ENCODE data around the gene SPOCK1. TPM values are rescaled to one million over a fixed set of nuclear protein-coding genes. Genes with fewer than 3 reads are reported as not detected.
A peak's percentile ranks its signal among the peaks of the same experiment; 100 is the strongest.

The SPOCK1 gene
- polyA plus RNA-seq, 2 of the 4 experiments (the other 2 are of a cell fraction) = 28.9 to 40.8 TPM

DNA sequence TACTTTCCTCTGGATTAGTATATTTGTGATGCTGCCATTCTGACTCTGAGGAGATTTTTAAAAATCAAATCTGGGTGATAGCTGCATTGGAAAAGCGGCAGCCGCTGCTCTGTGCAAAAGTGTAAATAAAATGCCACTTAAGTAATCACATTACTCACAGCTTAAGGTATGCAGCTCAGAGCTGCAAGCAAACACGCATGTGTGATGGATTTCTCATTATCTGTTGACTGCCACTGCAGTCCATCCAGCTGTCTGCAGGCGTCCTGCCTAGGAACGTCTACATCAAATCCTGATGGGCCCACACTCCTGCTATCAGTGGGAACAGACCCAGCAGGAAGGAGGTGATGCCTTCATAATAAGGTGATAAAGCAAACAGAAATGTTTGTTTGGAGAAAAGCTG, 216.9 kb downstream of the SPOCK1 start:
- Histone ChIP-seq H3K4me1 (peaks cover 40% of the 10 kb centered on the region), H3K4me2 (peak overlapping the region; percentile 59), H3K4me3 (no peak overlapping the region), H3K9me3 (no peaks in the 10 kb centered on the region), H3K27ac (peak overlapping the region in 1 of 2 experiments; percentile 68; a peak in 5 of 6 replicates)
- FAIRE-seq = no peak
- no peak for TF ChIP-seq GATA3 (IDR thresholded peaks at IDR 0.05; ENCODE audit: borderline replicate concordance)
- no peak for TF ChIP-seq RCOR1 (IDR thresholded peaks at IDR 0.05; ENCODE audit: low read depth, low read length)
- TF ChIP-seq ZC3H11A (IDR thresholded peaks at IDR 0.05) = no peak
- TF ChIP-seq CEBPB (IDR thresholded peaks at IDR 0.05) = peak in 1 of 2 experiments; percentile 36; a peak in 1 of 4 replicates
- TF ChIP-seq BHLHE40 (IDR thresholded peaks at IDR 0.05; ENCODE audit: low read depth, low read length) = no peak
- no peak for TF ChIP-seq EHMT2 (IDR thresholded peaks at IDR 0.05; ENCODE audit: low read depth)
- TF ChIP-seq FOXS1 (CRISPR knock-in tag; IDR thresholded peaks at IDR 0.05) = no peak
- TF ChIP-seq HDAC2 (IDR thresholded peaks at IDR 0.05) = no peak
- no peak for TF ChIP-seq EP300 (IDR thresholded peaks at IDR 0.05)
- no peak for TF ChIP-seq CBX2 (IDR thresholded peaks at IDR 0.05; ENCODE audit: borderline replicate concordance, low read depth)
- TF ChIP-seq FOSL2 (IDR thresholded peaks at IDR 0.05) = no peak
- TF ChIP-seq FOSL2 (CRISPR knock-in tag; IDR thresholded peaks at IDR 0.05) = peak; percentile 38; the same call in 1 of the 2 replicates
- no peak for TF ChIP-seq HOXB13 (CRISPR knock-in tag; IDR thresholded peaks at IDR 0.05; ENCODE audit: low read depth)
- no peak for TF ChIP-seq JUN (IDR thresholded peaks at IDR 0.05)
- TF ChIP-seq, protein P1, sequence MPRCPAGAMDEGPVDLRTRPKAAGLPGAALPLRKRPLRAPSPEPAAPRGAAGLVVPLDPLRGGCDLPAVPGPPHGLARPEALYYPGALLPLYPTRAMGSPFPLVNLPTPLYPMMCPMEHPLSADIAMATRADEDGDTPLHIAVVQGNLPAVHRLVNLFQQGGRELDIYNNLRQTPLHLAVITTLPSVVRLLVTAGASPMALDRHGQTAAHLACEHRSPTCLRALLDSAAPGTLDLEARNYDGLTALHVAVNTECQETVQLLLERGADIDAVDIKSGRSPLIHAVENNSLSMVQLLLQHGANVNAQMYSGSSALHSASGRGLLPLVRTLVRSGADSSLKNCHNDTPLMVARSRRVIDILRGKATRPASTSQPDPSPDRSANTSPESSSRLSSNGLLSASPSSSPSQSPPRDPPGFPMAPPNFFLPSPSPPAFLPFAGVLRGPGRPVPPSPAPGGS (IDR thresholded peaks at IDR 0.05) = no peak
- no peak for TF ChIP-seq MAFK (IDR thresholded peaks at IDR 0.05; ENCODE audit: partially characterized antibody)
- TF ChIP-seq, protein P2, sequence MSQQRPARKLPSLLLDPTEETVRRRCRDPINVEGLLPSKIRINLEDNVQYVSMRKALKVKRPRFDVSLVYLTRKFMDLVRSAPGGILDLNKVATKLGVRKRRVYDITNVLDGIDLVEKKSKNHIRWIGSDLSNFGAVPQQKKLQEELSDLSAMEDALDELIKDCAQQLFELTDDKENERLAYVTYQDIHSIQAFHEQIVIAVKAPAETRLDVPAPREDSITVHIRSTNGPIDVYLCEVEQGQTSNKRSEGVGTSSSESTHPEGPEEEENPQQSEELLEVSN (IDR thresholded peaks at IDR 0.05; ENCODE audit: borderline replicate concordance, low read depth) = no peak
- WGBS (ENCODE audit: missing lambda C conversion rate) = 4% methylated on average over 5 of the region's 5 CpGs
- peak; percentile 57 to 61 for DNase-seq (ENCODE audit: low read depth in 1 of 2, low spot score in 1 of 2)
- ChIA-PET POLR2A (no interaction called here), CTCF (interaction anchor here (1.1 to 2.0 kb wide), 5 partner anchors 12 to 216 kb away, joined by 3 to 10 read pairs (median 7); partner anchors contain the start of gene SPOCK1)
- ATAC-seq = peak; percentile 87 to 92

DNA sequence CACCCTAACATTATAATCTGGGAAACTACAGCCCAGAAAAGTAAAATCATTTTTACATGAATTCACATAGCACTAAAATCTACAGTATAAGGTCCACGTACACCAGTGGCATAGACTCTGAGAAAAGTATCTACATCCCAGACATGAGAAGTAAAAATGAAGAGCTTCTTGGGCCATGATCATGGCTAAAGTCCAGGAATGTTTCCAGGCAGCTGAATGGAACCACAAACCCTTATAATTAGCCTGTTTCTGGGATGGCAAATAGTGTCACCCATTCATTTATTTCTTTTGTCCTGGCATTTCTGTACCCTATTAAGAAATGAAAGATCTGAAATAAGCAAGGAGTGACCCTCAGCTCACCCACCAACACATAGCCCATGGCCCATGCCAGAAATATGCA, 217.9 kb downstream of the SPOCK1 start:
- 40% methylated on average over 1 of the region's 1 CpG for WGBS (ENCODE audit: missing lambda C conversion rate)
- H3K4me3 ChIP-seq = no peak overlapping the region
- ChIA-PET POLR2A (no interaction called here), CTCF (interaction anchor here (1.1 to 2.0 kb wide), 2 partner anchors 13 to 217 kb away, joined by 3 to 7 read pairs; partner anchors contain the start of gene SPOCK1)
- peak overlapping the region; percentile 59 for H3K4me2 ChIP-seq
- no peak for FAIRE-seq
- DNase-seq (ENCODE audit: low read depth in 1 of 2, low spot score in 1 of 2) = no peak
- no peaks in the 10 kb centered on the region for H3K9me3 ChIP-seq
- ATAC-seq = no peak
- peaks cover 40% of the 10 kb centered on the region for H3K4me1 ChIP-seq
- TF ChIP-seq NPAS2 (CRISPR knock-in tag; IDR thresholded peaks at IDR 0.05; ENCODE audit: borderline replicate concordance) (no peak), ESRRA (IDR thresholded peaks at IDR 0.05; ENCODE audit: borderline replicate concordance, low read length) (no peak), MYC (IDR thresholded peaks at IDR 0.05; ENCODE audit: borderline replicate concordance, low read length) (no peak), RNF2 (IDR thresholded peaks at IDR 0.05; ENCODE audit: borderline replicate concordance, low read depth) (no peak), KDM1A (IDR thresholded peaks at IDR 0.05; ENCODE audit: low read depth) (no peak), POLR2AphosphoS2 (conservative IDR thresholded peaks at IDR 0.05; ENCODE audit: low read length) (no peak), TP53 (CRISPR knock-in tag; IDR thresholded peaks at IDR 0.05) (no peak), KDM5A (IDR thresholded peaks at IDR 0.05) (no peak)
- TF ChIP-seq, protein P3, sequence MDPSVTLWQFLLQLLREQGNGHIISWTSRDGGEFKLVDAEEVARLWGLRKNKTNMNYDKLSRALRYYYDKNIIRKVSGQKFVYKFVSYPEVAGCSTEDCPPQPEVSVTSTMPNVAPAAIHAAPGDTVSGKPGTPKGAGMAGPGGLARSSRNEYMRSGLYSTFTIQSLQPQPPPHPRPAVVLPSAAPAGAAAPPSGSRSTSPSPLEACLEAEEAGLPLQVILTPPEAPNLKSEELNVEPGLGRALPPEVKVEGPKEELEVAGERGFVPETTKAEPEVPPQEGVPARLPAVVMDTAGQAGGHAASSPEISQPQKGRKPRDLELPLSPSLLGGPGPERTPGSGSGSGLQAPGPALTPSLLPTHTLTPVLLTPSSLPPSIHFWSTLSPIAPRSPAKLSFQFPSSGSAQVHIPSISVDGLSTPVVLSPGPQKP (IDR thresholded peaks at IDR 0.05; ENCODE audit: low read depth, low read length) = no peak
- peak overlapping the region; percentile 20 to 68; a peak in 4 of 6 replicates for H3K27ac ChIP-seq
